D721Med (cell line): ENCODE measurements around the gene LSR.

Source experiments
- DNase-seq: peaks from one replicate; pipeline ENCODE4 v3.0.0; 2011; ENCODE audit warnings: low spot score; ENCODE audit not compliant: insufficient read length
- FAIRE-seq: peaks from 2 replicates; lab custom pipeline; 2011; peaks lifted over from hg19 to GRCh38; lab: Jason Lieb, UNC
- CTCF ChIP-seq: IDR thresholded peaks from 2 replicates; pipeline ENCODE4 v1.5.1; 2012; ENCODE audit warnings: mild to moderate bottlenecking, control low read depth; ENCODE audit not compliant: insufficient read depth; ENCODE audit errors: missing control alignments

Gene LSR

DNA sequence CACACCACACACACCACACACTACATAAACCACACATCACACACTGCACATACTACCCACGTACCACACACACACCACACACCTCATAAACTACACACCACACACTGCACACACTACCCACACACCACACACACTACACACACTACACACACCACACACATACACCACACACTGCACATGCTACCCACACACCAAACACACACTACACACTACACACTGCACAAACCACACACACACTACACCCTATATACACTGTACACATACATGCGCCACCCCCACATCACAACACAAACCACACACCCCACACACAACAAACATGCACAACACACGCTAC lies 48.7 kb downstream of the LSR start:
- FAIRE-seq (no peak), DNase-seq (no peak)
- no peak for TF ChIP-seq CTCF

DNA sequence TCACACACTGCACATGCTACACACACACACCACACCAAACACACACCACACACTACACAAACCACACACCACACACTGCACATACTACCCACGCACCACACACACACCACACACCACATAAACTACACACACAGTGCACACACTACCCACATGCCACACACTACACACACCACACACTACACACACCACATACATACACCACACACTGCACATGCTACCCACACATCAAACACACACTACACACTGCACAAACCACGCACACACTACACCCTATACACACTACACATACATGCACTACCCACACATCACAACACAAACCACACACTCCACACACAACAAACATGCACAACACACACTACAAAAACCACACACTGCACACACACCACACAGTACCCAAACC lies 49.1 kb downstream of the LSR start:
- no peak for TF ChIP-seq CTCF
- DNase-seq = no peak
- no peak for FAIRE-seq

GRCh38 chr19:35298561-35298972 lies 49.8 kb downstream of the LSR start:
- FAIRE-seq (no peak), DNase-seq (no peak)
- TF ChIP-seq CTCF = no peak

GRCh38 chr19:35299523-35300338 lies 50.9 kb downstream of the LSR start:
- DNase-seq (no peak), FAIRE-seq (no peak)
- no peak for TF ChIP-seq CTCF

DNA sequence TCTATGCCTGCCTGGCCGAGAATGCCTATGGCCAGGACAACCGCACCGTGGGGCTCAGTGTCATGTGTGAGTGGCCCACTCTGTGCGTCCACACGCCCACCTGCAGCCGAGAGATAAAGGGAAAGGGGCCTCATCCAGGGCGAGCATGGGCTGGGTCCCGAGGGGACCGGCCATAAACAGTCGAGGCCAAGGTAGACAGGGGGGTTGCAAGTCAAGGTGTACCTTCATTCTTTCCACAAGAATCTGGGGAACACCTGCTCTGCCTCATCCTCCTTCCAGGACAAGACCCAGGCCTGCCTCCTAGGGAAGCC lies 51.5 kb downstream of the LSR start:
- DNase-seq (no peak), FAIRE-seq (no peak)
- TF ChIP-seq CTCF = no peak

DNA sequence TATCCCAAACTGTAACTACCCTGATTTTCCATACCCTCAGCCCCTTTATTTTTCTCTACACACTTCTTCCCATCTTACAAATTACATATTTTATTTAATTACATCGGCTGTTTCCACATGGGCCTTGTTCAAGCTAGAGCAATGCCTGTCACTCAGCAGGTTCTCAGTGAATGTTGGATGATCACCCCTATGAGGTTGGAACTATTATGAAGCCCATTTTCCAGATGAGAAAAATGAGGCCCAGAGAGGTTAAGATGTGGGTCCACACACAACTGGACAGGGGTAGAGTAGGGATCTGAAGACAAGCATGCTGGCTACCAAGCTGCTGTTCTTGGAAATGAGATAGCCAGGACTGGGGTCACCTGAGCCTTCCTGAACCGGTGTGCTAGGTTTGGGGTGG lies 53.2 kb downstream of the LSR start:
- no peak for TF ChIP-seq CTCF
- no peak for DNase-seq
- FAIRE-seq = no peak

DNA sequence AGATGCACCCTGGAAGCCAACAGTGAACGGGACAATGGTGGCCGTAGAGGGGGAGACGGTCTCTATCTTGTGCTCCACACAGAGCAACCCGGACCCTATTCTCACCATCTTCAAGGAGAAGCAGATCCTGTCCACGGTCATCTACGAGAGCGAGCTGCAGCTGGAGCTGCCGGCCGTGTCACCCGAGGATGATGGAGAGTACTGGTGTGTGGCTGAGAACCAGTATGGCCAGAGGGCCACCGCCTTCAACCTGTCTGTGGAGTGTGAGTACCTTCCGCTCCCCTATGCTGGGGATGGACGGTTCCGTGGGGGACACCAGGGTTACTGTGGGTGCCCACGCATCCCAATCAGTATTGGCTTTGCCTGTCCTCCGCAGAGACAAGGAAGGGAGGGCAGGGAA lies 53.6 kb downstream of the LSR start:
- FAIRE-seq (no peak), DNase-seq (no peak)
- no peak for TF ChIP-seq CTCF
